ENCODE measurements around the gene MLC1. TPM values are rescaled to one million over a fixed set of nuclear protein-coding genes. Genes with fewer than 3 reads are reported as not detected.

The MLC1 gene
- total RNA-seq, 2 experiments from 2014 or later: 0.25 to 0.83 TPM

DNA sequence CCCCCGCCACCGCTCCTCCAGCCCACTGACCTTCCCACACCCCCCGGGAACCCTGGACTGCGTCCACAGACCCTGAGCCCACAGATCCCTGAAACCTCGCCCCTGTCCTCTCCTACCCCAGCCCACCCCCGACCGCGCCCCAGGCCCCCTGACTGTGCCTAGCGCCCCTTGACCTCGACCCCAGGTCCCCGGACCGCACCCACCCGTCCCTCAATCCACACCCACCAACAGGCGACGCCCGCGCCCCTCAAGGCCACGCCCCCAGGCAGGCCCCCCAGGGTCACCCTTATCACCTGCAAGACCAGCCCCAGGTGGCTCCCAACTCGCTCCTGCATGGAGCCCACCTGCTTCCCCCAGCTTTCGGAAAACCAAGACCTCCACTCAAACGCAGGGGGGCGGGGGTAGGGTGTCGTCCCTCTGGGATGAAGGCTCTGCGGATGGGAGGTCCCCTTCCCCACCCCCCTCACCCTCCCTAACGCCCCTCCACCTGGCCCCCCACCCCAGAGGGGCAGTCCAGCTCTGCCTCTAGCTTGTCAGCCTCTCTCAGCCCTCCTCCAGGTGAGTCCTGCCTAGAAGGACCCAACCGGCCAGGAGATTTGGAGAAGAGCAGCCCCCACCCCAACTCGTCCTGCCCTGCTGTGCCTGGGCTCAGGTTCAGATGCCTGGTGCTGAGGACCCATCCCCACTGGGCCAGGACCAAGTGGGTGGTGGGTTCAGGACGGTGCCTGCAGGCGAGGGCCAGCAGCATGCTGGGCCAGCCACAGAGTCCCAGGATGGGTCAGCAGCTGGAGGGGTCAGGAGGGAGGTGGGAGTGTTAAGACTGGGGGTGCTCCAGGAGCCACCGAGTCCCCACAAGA, 69.5 kb downstream of the MLC1 start:
- Mint-ChIP-seq H3K27me3 (peaks cover 10% of the 10 kb centered on the region), H3K27ac (no peak overlapping the region), H3K9me3 (no peaks in the 10 kb centered on the region), H3K36me3 (ENCODE audit: low read depth) (peaks cover 1% of the 10 kb centered on the region), H3K4me1 (peaks cover 30% of the 10 kb centered on the region), H3K4me3 (no peak overlapping the region)
- CTCF ChIA-PET: no interaction called here
- POLR2A ChIA-PET: no interaction called here
- DNase-seq: no peak

GRCh38 chr22:50014655-50015401, 70.4 kb downstream of the MLC1 start:
- H3K9me3 Mint-ChIP-seq: no peaks in the 10 kb centered on the region
- H3K4me1 Mint-ChIP-seq: peaks cover 30% of the 10 kb centered on the region
- CTCF ChIA-PET: no interaction called here
- peaks cover 11% of the 10 kb centered on the region for H3K27me3 Mint-ChIP-seq
- H3K36me3 Mint-ChIP-seq (ENCODE audit: low read depth): peaks cover 1% of the 10 kb centered on the region
- no peak for DNase-seq
- no peak overlapping the region for H3K4me3 Mint-ChIP-seq
- POLR2A ChIA-PET: no interaction called here
- H3K27ac Mint-ChIP-seq: no peak overlapping the region

DNA sequence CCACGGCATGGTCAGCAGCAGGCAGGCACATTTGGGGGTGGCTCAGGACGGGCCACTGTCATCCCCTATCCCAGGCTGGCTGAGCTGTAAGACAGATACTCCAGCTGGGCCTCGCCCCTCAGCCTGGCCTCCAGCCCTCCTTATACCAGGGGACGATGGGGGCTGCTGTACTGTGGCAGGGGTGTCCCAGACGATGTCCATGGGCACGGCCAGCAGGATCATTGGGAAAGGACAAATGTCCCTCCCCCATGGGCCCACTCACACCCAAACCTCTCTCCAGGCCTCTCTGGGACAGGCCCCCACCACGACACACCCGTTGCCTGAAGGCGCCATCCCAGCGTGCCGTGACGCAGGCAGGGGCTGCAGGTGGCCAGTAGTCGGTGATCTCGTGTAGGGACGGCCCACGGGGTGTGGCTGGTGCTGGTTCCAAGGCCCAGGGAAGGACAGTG, 71.1 kb downstream of the MLC1 start:
- CTCF ChIA-PET: no interaction called here
- Mint-ChIP-seq H3K27ac (peak overlapping the region; percentile 13), H3K9me3 (no peaks in the 10 kb centered on the region), H3K4me3 (no peak overlapping the region), H3K36me3 (ENCODE audit: low read depth) (peaks cover 1% of the 10 kb centered on the region), H3K27me3 (peaks cover 13% of the 10 kb centered on the region), H3K4me1 (peaks cover 28% of the 10 kb centered on the region)
- POLR2A ChIA-PET: no interaction called here
- DNase-seq: no peak

GRCh38 chr22:50012211-50013181, 72.7 kb downstream of the MLC1 start, which contains the start of gene IL17REL:
IL17REL (minus strand) TSS chr22:50012765; CDS start chr22:50012646, 119 bp downstream.
- no peak for DNase-seq
- Mint-ChIP-seq H3K36me3 (ENCODE audit: low read depth) (no peaks in the 10 kb centered on the region), H3K27me3 (peaks cover 13% of the 10 kb centered on the region), H3K9me3 (no peaks in the 10 kb centered on the region), H3K4me3 (no peak within 1 kb of the TSS), H3K4me1 (peaks cover 16% of the 10 kb centered on the region), H3K27ac (peak within 1 kb of the TSS; percentile 28)
- ChIA-PET POLR2A (no interaction called here), CTCF (interaction anchor here (0.7 kb wide), 1 partner anchor 92 kb away, joined by 3 read pairs; no protein-coding TSS in a partner anchor)

DNA sequence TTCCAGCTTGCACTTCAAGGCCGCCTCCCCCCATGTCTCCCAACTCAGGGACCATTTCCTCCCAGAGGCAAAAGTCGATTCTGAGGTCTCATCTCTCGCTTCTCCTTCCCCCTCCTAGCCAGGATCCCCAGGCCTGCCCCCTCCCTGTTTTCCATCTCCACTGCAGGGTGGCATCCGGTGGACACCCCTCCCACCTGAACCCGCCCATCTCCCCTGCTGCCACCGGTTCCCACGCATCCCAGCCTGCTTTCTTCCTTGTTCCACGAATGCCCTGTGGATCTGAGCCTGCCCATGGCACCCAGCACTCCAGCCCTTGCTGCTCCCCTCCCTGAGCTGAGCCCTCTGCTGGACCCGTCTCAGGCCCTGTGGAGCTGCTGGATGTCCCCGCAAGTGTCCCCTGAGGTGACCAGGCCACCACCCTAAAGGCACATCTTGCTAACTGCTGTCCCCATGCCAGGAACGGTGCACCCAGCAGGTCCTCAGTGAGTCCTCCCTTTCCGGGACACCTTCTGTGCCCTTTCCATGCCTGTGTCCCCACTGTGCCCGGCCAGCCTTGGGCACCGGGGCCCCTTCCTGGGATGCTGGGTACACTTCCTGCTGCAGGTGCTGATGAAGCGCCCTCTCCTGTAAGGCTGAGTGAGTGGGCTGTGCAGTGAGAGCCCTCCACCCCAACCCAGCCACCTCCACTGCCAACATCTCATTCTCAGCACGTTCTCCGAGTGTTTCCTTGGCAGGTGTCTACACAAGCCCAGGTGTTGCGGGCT, 73.6 kb downstream of the MLC1 start:
- H3K4me1 Mint-ChIP-seq: peaks cover 9% of the 10 kb centered on the region
- peaks cover 13% of the 10 kb centered on the region for H3K27me3 Mint-ChIP-seq
- peak overlapping the region; percentile 28 for H3K27ac Mint-ChIP-seq
- H3K4me3 Mint-ChIP-seq: no peak overlapping the region
- H3K9me3 Mint-ChIP-seq: no peaks in the 10 kb centered on the region
- H3K36me3 Mint-ChIP-seq (ENCODE audit: low read depth): no peaks in the 10 kb centered on the region
- no peak for DNase-seq
- ChIA-PET CTCF (interaction anchor here (1.0 kb wide), 1 partner anchor 19 kb away, joined by 3 read pairs; no protein-coding TSS in a partner anchor), POLR2A (no interaction called here)

GRCh38 chr22:50010676-50011446, 74.4 kb downstream of the MLC1 start:
- ChIA-PET CTCF (interaction anchor here (1.0 kb wide), 1 partner anchor 20 kb away, joined by 3 read pairs; no protein-coding TSS in a partner anchor), POLR2A (no interaction called here)
- H3K4me1 Mint-ChIP-seq: peaks cover 7% of the 10 kb centered on the region
- peaks cover 13% of the 10 kb centered on the region for H3K27me3 Mint-ChIP-seq
- H3K36me3 Mint-ChIP-seq (ENCODE audit: low read depth): no peaks in the 10 kb centered on the region
- H3K9me3 Mint-ChIP-seq: no peaks in the 10 kb centered on the region
- no peak overlapping the region for H3K4me3 Mint-ChIP-seq
- no peak overlapping the region for H3K27ac Mint-ChIP-seq
- DNase-seq: no peak

DNA sequence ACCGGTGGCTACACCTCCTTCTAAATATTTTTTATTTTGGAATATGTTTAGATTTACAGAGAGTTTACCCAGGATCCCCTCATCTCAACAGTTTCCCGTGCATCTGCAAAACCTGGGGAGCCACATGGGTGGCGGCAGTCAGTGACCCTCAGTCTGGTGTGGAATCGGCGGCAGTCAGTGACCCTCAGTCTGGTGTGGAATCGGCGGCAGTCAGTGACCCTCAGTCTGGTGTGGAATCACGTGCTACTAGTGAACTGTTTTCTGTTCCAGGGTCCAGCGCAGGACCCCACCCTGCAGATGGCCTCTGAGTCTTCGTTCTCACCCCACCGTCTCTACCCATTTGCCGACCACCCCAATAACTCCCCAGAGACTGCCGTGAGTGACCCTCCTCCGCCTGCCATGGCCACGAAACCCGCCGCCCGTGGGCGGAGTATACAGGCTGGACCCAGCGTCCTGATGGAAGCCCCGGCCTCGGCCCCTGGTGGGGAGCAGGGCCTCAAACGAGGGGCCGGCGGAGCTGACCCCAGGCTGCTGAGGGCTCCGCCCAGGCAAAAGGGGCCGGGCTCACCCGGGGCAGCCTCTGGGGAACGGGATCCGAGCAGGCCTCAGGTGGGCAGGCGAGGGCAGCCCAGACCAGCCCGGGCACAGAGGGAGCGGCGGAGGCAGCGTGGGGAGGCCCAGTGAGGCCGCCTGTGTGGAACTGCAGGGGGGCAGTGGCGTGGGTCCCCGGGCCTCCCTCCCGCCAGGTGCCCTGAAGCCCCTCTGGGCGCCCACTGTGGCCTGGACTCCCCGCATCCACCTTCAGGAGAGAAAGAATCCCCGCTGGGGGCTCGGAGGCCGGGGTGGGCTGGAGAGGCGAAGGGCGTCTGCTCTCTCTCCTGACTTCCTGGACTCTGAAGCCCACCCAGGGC, 75.2 kb downstream of the MLC1 start:
- no peaks in the 10 kb centered on the region for H3K9me3 Mint-ChIP-seq
- no peak overlapping the region for H3K4me3 Mint-ChIP-seq
- POLR2A ChIA-PET: no interaction called here
- peaks cover 15% of the 10 kb centered on the region for H3K27me3 Mint-ChIP-seq
- H3K4me1 Mint-ChIP-seq: peaks cover 6% of the 10 kb centered on the region
- no peak for DNase-seq
- H3K36me3 Mint-ChIP-seq (ENCODE audit: low read depth): no peaks in the 10 kb centered on the region
- H3K27ac Mint-ChIP-seq: no peak overlapping the region
- CTCF ChIA-PET: no interaction called here

Other genes starting within 250 kb of the MLC1 start
- gene ZBED4, start 231.6 kb downstream of the MLC1 start, total RNA-seq: 10 to 100 TPM; 20.0 to 20.8 TPM
- 10 to 100 TPM; 21.4 to 28.5 TPM for gene ALG12, start 167.0 kb downstream of the MLC1 start, total RNA-seq
- gene CRELD2, start 166.8 kb downstream of the MLC1 start, total RNA-seq: 10 to 100 TPM; 42.4 to 47.9 TPM
- gene PIM3, start 124.7 kb downstream of the MLC1 start, total RNA-seq: 10 to 100 TPM; 39.7 to 44.7 TPM
- gene IL17REL, start 72.7 kb downstream of the MLC1 start, total RNA-seq: not detected
- gene TTLL8, start 27.1 kb downstream of the MLC1 start, total RNA-seq: not detected
- not detected for gene MOV10L1, start 4.6 kb upstream of the MLC1 start, total RNA-seq
- gene PANX2, start 85.3 kb upstream of the MLC1 start, total RNA-seq: under 1 TPM; 0.10 TPM
- gene TRABD, start 100.5 kb upstream of the MLC1 start, total RNA-seq: 100 to 1,000 TPM; 112 to 138 TPM
- gene SELENOO, start 115.6 kb upstream of the MLC1 start, total RNA-seq: 10 to 100 TPM; 17.4 to 25.5 TPM
- 10 to 100 TPM; 62.9 to 71.4 TPM for gene TUBGCP6, start 159.6 kb upstream of the MLC1 start, total RNA-seq
- gene HDAC10, start 165.8 kb upstream of the MLC1 start, total RNA-seq: 10 to 100 TPM; 68.3 to 93.6 TPM
- 1 to 10 TPM; 2.9 TPM for gene MAPK12, start 176.3 kb upstream of the MLC1 start, total RNA-seq
- gene MAPK11, start 185.0 kb upstream of the MLC1 start, total RNA-seq: 10 to 100 TPM; 10.7 to 12.6 TPM
- gene PLXNB2, start 222.2 kb upstream of the MLC1 start, total RNA-seq: 10 to 100 TPM; 10.7 to 11.1 TPM
- gene DENND6B, start 241.6 kb upstream of the MLC1 start, total RNA-seq: 1 to 10 TPM; 3.1 to 3.6 TPM

Data from activated CD4-positive, alpha-beta T cell treated with anti-CD3 and anti-CD28 coated beads, Interleukin-2, amount 10 ng/mL, durations not matched to agents 7 days and 5 days (primary cell).